Tibial nerve (tissue), 4 donors: Measurements from ENCODE around the gene ACOT6. TPM values are rescaled to one million over a fixed set of nuclear protein-coding genes. Genes with fewer than 3 reads are reported as not detected.

Source experiments
- DNase-seq, 2 donors: peaks; one replicate each; pipeline ENCODE4 v3.0.0-alpha.2; 2019; ENCODE audit warnings: low spot score in 2 of 2
- H3K27ac ChIP-seq, 4 donors: fragments of 200-600 bp; sonication (generic) in 3 of 4; one replicate each; pipeline ENCODE4 v1.5.1; 2017 to 2019; ENCODE audit warnings: mild to moderate bottlenecking in 1 of 4
- H3K27me3 ChIP-seq, 2 donors: fragments of 200-600 bp; sonication (generic) in 1 of 2; one replicate each; pipeline versions ENCODE4 v1.5.1 to v1.6.0; 2017 to 2019
- H3K36me3 ChIP-seq, 3 donors: fragments of 200-600 bp; sonication (generic); one replicate each; pipeline ENCODE4 v1.5.1; 2018 to 2019
- H3K4me1 ChIP-seq, 4 donors: fragments of 200-600 bp; sonication (generic) in 3 of 4; one replicate each; pipeline ENCODE4 v1.5.1; 2017 to 2019
- H3K4me3 ChIP-seq, 4 donors: fragments of 200-600 bp; sonication (generic) in 3 of 4; one replicate each; pipeline ENCODE4 v1.5.1; 2017 to 2019; ENCODE audit warnings: mild to moderate bottlenecking in 1 of 4, moderate library complexity in 1 of 4
- H3K9me3 ChIP-seq, 4 donors: fragments of 200-600 bp; sonication (generic) in 3 of 4; one replicate each; pipeline ENCODE4 v1.5.1; 2017 to 2019
- CTCF ChIP-seq, 5 experiments: fragments of 200-600 bp in 3 of 5; fragments of 450-650 bp in 2 of 5; sonication (generic) in 3 of 5; IDR thresholded peaks; one replicate each; pipeline ENCODE4 v1.5.1; 2016 to 2019; ENCODE audit warnings: antibody characterized with exemption in 5 of 5, mild to moderate bottlenecking in 3 of 5, moderate library complexity in 2 of 5
- EP300 ChIP-seq, 2 donors: sonication (generic); formaldehyde crosslinking; IDR thresholded peaks; one replicate each; pipeline ENCODE4 v1.6.1; 2017; ENCODE audit warnings: antibody characterized with exemption in 2 of 2, mild to moderate bottlenecking in 1 of 2
- POLR2A ChIP-seq, 2 donors: fragments of 450-650 bp; IDR thresholded peaks; one replicate each; pipeline ENCODE4 v1.6.1; 2017; ENCODE audit warnings: antibody characterized with exemption in 2 of 2, mild to moderate bottlenecking in 2 of 2, moderate library complexity in 2 of 2
- WGBS, 2 donors: methylation state at CpG; one replicate each; pipeline ENCODE4 v1.1.5; 2018; 5-methylcytosine and 5-hydroxymethylcytosine counted together
- total RNA-seq, 4 donors: library from RNA; depleted of rRNA; stranded (reverse); fragments of >200 nt; gene quantifications; one replicate each; pipeline ENCODE4 v1.1.0, GENCODE V29; 2016

The ACOT6 gene
- total RNA-seq, 4 donors from 2014 or later, result 0.39 TPM; not detected in 3

GRCh38 chr14:73613046-73613383 is 698 bp downstream of the ACOT6 start:
- peak in 1 of 2 donors; percentile 7 for DNase-seq
- Histone ChIP-seq H3K27me3 (no peaks in the 10 kb centered on the region), H3K27ac (peak overlapping the region; percentile 77 to 91 (median 84)), H3K9me3 (no peaks in the 10 kb centered on the region), H3K36me3 (no peaks in the 10 kb centered on the region), H3K4me3 (peak overlapping the region; percentile 54 to 76 (median 65)), H3K4me1 (peaks cover 0 to 5% (median 0%) of the 10 kb centered on the region in 4 donors)
- whole genome bisulfite sequencing, 2 donors, result 3 to 8% methylated on average over 9 to 13 of the region's 13 CpGs
- TF ChIP-seq CTCF (IDR thresholded peaks at IDR 0.05) (no peak), EP300 (IDR thresholded peaks at IDR 0.05) (no peak), POLR2A (IDR thresholded peaks at IDR 0.05) (no peak)

- H3K4me1 ChIP-seq, result peaks cover 0 to 5% (median 0%) of the 10 kb centered on the region in 4 donors
- H3K9me3 ChIP-seq, result no peaks in the 10 kb centered on the region
- H3K27ac ChIP-seq, result peak overlapping the region in 2 of 4 donors; percentile 84 to 91
- no peak for TF ChIP-seq POLR2A (IDR thresholded peaks at IDR 0.05)
- no peak for TF ChIP-seq CTCF (IDR thresholded peaks at IDR 0.05)
- no peak for TF ChIP-seq EP300 (IDR thresholded peaks at IDR 0.05)
- no peaks in the 10 kb centered on the region for H3K36me3 ChIP-seq
- no peaks in the 10 kb centered on the region for H3K27me3 ChIP-seq
- WGBS, 2 donors, result 85 to 96% methylated on average over 3 of the region's 3 CpGs
- no peak for DNase-seq
- peak overlapping the region in 3 of 4 donors; percentile 54 to 76 (median 69) for H3K4me3 ChIP-seq
Measured at GRCh38 chr14:73613419-73613963, 1.2 kb downstream of the ACOT6 start.

DNA sequence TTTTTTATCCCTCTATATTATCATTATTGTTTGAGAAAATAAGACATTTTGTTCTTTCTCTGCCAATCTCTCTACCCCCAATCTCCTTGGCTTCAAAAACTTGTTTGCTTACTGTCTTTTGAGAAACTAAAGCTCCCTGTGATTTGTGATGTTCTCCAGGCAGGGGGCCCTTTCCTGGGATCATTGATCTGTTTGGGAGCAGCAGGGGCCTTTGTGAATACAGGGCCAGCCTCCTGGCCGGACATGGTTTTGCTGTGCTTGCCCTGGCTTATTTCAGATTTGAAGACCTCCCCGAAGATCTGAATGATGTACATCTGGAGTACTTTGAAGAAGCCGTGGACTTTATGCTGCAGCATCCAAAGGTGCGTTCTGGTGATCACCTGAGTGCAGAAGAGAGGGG is 4.5 kb downstream of the ACOT6 start:
- DNase-seq, result no peak
- Histone ChIP-seq H3K4me1 (peaks cover 0 to 4% (median 0%) of the 10 kb centered on the region in 4 donors), H3K27me3 (no peaks in the 10 kb centered on the region), H3K27ac (no peak overlapping the region), H3K9me3 (no peaks in the 10 kb centered on the region), H3K36me3 (no peaks in the 10 kb centered on the region), H3K4me3 (no peak overlapping the region)
- WGBS, 2 donors, result 72 to 81% methylated on average over 4 of the region's 4 CpGs
- TF ChIP-seq POLR2A (IDR thresholded peaks at IDR 0.05) (no peak), EP300 (IDR thresholded peaks at IDR 0.05) (no peak), CTCF (IDR thresholded peaks at IDR 0.05) (no peak)

- no peaks in the 10 kb centered on the region for H3K4me1 ChIP-seq
- H3K4me3 ChIP-seq, result no peak overlapping the region
- H3K27ac ChIP-seq, result no peak overlapping the region
- no peaks in the 10 kb centered on the region for H3K27me3 ChIP-seq
- 71 to 92% methylated on average over 1 of the region's 1 CpG for WGBS, 2 donors
- no peak for TF ChIP-seq CTCF (IDR thresholded peaks at IDR 0.05)
- no peak for TF ChIP-seq EP300 (IDR thresholded peaks at IDR 0.05)
- H3K9me3 ChIP-seq, result no peaks in the 10 kb centered on the region
- H3K36me3 ChIP-seq, result no peaks in the 10 kb centered on the region
- DNase-seq, result no peak
Measured at GRCh38 chr14:73619524-73619923, 7.2 kb downstream of the ACOT6 start.

DNA sequence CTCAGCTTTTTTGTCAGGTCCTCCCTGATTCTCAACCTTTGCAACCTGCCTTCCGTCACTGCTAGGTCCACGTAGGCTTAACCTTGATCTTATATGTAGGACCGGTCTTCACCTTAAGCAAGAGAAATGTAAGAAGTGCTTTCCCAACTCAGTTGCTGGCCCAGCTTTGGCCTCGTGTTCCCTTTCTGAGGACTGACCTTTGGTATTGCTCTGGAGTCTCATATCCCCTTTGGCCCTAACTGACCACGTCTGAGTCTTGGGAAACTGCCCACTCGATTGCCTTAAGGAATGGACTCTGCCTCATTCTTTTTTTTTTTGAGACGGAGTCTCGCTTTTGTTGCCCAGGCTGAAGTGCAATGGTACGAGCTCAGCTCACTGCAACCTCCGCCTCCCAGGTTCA is 8.0 kb downstream of the ACOT6 start:
- Histone ChIP-seq H3K27ac (no peak overlapping the region), H3K4me1 (no peaks in the 10 kb centered on the region), H3K27me3 (no peaks in the 10 kb centered on the region), H3K36me3 (no peaks in the 10 kb centered on the region), H3K9me3 (no peaks in the 10 kb centered on the region), H3K4me3 (no peak overlapping the region)
- WGBS, 2 donors, result 76 to 80% methylated on average over 10 of the region's 10 CpGs
- DNase-seq, result no peak
- no peak for TF ChIP-seq POLR2A (IDR thresholded peaks at IDR 0.05)
- no peak for TF ChIP-seq CTCF (IDR thresholded peaks at IDR 0.05)
